Kidney epithelial cell (primary cell): ENCODE measurements around the gene NUMBL. TPM values are rescaled to one million over a fixed set of nuclear protein-coding genes. Genes with fewer than 3 reads are reported as not detected.

Experiments used
- DNase-seq: peaks from one replicate; pipeline ENCODE4 v3.0.0-alpha.2; 2010; ENCODE audit warnings: low read depth
- H3K27me3 ChIP-seq: 2 replicates; pipeline ENCODE4 v1.6.0; 2011; ENCODE audit warnings: low read length; ENCODE audit not compliant: control insufficient read depth, insufficient read depth
- H3K36me3 ChIP-seq: 2 replicates; pipeline ENCODE4 v1.5.1; 2011; ENCODE audit warnings: low read length; ENCODE audit not compliant: control insufficient read depth, insufficient read depth
- H3K4me3 ChIP-seq: 2 replicates; pipeline ENCODE4 v1.5.1; 2011; ENCODE audit warnings: low read depth, mild to moderate bottlenecking, control low read depth, low read length
- total RNA-seq: library from RNA; depleted of rRNA; stranded (reverse); fragments of >200 nt; gene quantifications from 2 replicates; pipeline ENCODE4 v1.2.3, GENCODE V29; 2015
- TF ChIP-seq, protein P1 (sequence below): IDR thresholded peaks from 2 replicates; pipeline ENCODE4 v1.5.1; 2011; ENCODE audit warnings: mild to moderate bottlenecking, moderate library complexity, low read length, control low read depth, inconsistent platforms; ENCODE audit not compliant: insufficient read depth, poor library complexity, severe bottlenecking

Gene NUMBL
- total RNA-seq, 1 donor from 2014 or later, result 20.0 TPM

DNA sequence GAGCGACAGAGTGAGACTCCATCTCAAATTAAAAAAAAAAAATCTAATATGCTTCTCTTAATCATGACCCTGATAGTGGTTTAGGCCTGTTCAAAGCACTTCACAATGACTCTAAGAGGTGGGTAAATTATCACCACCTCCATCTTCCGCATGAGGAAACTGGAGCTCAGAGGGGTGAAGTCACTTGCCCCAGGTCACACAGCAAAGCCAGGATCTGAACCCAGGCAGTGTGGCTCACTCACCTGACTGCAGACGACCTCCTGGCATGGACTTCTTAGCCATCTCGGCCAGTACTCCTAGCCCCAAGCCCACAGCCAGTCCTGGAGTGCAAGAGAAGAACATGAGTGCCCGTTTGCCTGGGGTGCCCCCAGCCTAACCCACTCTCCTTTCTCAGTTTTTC is 19.4 kb upstream of the NUMBL start:
- TF ChIP-seq, protein P1, sequence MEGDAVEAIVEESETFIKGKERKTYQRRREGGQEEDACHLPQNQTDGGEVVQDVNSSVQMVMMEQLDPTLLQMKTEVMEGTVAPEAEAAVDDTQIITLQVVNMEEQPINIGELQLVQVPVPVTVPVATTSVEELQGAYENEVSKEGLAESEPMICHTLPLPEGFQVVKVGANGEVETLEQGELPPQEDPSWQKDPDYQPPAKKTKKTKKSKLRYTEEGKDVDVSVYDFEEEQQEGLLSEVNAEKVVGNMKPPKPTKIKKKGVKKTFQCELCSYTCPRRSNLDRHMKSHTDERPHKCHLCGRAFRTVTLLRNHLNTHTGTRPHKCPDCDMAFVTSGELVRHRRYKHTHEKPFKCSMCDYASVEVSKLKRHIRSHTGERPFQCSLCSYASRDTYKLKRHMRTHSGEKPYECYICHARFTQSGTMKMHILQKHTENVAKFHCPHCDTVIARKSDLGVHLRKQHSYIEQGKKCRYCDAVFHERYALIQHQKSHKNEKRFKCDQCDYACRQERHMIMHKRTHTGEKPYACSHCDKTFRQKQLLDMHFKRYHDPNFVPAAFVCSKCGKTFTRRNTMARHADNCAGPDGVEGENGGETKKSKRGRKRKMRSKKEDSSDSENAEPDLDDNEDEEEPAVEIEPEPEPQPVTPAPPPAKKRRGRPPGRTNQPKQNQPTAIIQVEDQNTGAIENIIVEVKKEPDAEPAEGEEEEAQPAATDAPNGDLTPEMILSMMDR, result no peak
- no peak overlapping the region for H3K4me3 ChIP-seq
- H3K36me3 ChIP-seq, result peaks cover 2% of the 10 kb centered on the region
- no peaks in the 10 kb centered on the region for H3K27me3 ChIP-seq
- no peak for DNase-seq

DNA sequence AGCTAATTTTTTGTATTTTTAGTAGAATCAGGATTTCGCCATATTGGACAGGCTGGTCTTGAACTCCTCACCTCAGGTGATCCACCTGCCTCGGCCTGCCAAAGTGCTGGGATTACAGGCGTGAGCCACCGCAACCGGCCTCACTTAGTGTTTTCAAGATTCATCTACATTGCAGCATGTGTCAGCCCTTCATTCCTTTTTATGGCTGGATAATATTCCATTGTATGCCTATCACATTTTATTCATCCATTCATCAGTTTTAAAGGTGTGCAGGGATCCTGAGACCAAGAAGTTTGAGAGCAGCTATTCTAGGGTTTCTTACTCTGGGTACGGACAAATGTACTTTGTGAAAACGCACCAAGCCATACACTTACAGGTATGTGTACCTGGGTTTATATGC is 17.2 kb upstream of the NUMBL start:
- TF ChIP-seq, protein P1, result no peak

DNA sequence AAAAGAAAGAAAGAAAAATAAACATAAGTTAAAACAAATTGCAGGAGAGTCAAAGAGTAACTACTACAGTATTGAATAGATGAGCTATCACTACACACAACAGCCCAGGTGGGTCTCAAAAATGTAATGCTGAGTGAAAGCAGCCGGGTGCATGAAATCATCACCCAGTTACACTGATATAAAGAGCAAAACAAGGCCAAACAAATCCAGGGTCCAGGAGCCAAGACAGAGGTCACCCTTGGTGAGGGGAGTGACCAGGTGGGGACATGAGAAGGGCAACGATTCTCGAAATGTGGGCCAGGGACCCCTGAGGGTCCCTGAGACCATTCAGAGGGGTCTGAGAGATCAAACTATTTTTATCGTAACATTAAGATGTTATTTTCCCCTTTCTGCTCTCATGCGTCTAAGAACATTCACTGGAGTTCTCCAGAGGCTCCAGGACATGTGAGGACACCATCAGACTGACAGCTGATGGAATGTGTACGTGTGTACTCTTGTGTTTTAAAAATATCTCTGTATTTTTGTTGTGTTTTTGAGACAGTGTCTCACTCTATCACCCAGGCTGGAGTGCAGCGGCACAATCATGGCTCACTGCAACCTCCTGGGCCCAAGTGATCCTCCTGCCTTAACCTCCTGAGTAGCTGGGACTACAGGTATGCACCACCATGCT is 15.6 kb upstream of the NUMBL start:
- no peak overlapping the region for H3K4me3 ChIP-seq
- TF ChIP-seq, protein P1, result no peak
- peaks cover 2% of the 10 kb centered on the region for H3K36me3 ChIP-seq
- DNase-seq, result no peak
- no peaks in the 10 kb centered on the region for H3K27me3 ChIP-seq

More for the DNA sequence above, 17.2 kb upstream of the NUMBL start:
- Histone ChIP-seq H3K27me3 (no peaks in the 10 kb centered on the region), H3K36me3 (peaks cover 2% of the 10 kb centered on the region), H3K4me3 (no peak overlapping the region)
- no peak for DNase-seq

- DNase-seq, result no peak
- Histone ChIP-seq H3K4me3 (no peak overlapping the region), H3K27me3 (no peaks in the 10 kb centered on the region), H3K36me3 (peaks cover 2% of the 10 kb centered on the region)
- TF ChIP-seq, protein P1, result no peak
Measured at GRCh38 chr19:40705362-40705651, 14.9 kb upstream of the NUMBL start.

DNA sequence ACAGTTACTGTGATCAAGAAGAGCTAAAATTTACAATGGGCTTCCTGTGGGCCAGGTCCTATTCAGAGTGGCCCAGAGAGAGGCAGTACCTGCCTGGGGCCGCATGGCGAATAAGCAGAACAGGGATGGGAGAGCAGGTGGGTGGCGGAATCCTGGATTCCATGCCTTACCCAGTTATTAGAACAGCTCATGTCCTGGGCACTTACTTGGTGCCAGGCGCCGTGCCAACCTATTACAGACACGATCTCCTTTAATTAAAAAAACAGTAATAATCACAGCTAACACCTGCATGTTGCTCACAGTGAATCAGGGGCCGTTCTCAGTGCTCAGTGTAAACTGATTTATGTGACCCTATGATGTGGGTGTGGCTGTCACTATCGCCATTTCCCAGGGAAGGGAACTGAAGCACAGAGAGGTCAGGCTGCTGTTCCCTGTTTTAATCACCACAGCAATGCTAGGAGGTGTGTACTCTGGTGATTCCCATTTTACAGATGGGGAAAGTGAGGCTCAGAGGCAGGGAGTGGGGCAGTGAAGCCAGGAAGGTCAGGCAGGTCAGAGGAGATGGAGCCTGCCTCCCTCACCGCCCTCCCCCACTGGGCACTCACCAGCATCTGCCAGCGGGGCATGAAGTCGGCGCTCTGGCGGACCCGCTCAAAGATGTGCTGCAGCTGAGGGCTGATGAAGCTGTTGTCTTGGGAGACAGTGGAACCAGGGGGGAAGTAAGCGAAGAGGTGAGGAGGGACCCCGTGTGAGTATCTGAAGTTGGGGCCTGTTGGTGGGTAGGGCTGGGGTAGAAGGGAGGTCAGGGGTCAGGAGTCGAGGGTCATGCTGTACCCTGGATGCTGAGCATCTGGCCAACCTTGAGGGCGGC is 14.3 kb upstream of the NUMBL start:
- Histone ChIP-seq H3K36me3 (no peaks in the 10 kb centered on the region), H3K4me3 (no peak overlapping the region), H3K27me3 (no peaks in the 10 kb centered on the region)
- TF ChIP-seq, protein P1, result no peak
- DNase-seq, result no peak
